Stomach (tissue), 9 donors: ENCODE measurements around the gene PHKB. TPM values are rescaled to one million over a fixed set of nuclear protein-coding genes. Genes with fewer than 3 reads are reported as not detected.

ENCODE experiments used
- DNase-seq, 2 donors: peaks; one replicate each; pipeline versions ENCODE4 v3.0.0 to v3.0.0-alpha.2; 2013 to 2019
- H3K27ac ChIP-seq, 5 donors: fragments of 200-600 bp in 4 of 5; sonication (generic) in 4 of 5; one replicate each; pipeline ENCODE4 v1.5.1; 2013 to 2019; ENCODE audit warnings: mild to moderate bottlenecking in 1 of 5, moderate library complexity in 1 of 5
- H3K27me3 ChIP-seq, 3 donors: fragments of 200-600 bp; sonication (generic); one replicate each; pipeline ENCODE4 v1.5.1; 2017 to 2019; ENCODE audit warnings: mixed run types in 1 of 3
- H3K36me3 ChIP-seq, 4 donors: fragments of 200-600 bp; sonication (generic); 1 replicate in 3 of 4; 2 replicates in 1 of 4; pipeline ENCODE4 v1.5.1; 2016 to 2019
- H3K4me1 ChIP-seq, 4 donors: fragments of 200-600 bp; sonication (generic); one replicate each; pipeline ENCODE4 v1.5.1; 2016 to 2019
- H3K4me3 ChIP-seq, 4 donors: fragments of 200-600 bp; sonication (generic) in 3 of 4; one replicate each; pipeline ENCODE4 v1.5.1; 2016 to 2019; ENCODE audit warnings: mild to moderate bottlenecking in 1 of 4
- H3K9me3 ChIP-seq, 4 donors: fragments of 200-600 bp; sonication (generic); one replicate each; pipeline ENCODE4 v1.5.1; 2016 to 2019
- EP300 ChIP-seq: sonication (generic); formaldehyde crosslinking; IDR thresholded peaks from one replicate; pipeline ENCODE4 v1.6.1; 2017; ENCODE audit warnings: antibody characterized with exemption
- POLR2A ChIP-seq, 4 donors: fragments of 450-650 bp; IDR thresholded peaks; one replicate each; pipeline ENCODE4 v1.6.1; 2016; ENCODE audit warnings: antibody characterized with exemption in 4 of 4, control low read depth in 2 of 4, mild to moderate bottlenecking in 1 of 4, moderate library complexity in 1 of 4
- POLR2AphosphoS5 ChIP-seq, 3 donors: sonication (generic); formaldehyde crosslinking; IDR thresholded peaks; one replicate each; pipeline ENCODE4 v1.6.1; 2016; ENCODE audit warnings: antibody characterized with exemption in 3 of 3
- WGBS, 5 donors: extraction: QIAGEN DNeasy Blood & Tissue Kit in 3 of 5; methylation state at CpG; one replicate each; pipeline versions ENCODE4 v1.1.5 to v1.1.7; 2013 to 2018; 5-methylcytosine and 5-hydroxymethylcytosine counted together
- intact Hi-C: fragments of 100-400 bp; cut with DNase I; formaldehyde crosslinking; loops from one replicate; pipeline ENCODE4 v1.15.1; 2023; ENCODE audit warnings: low total_unique reads
- polyA plus RNA-seq, 3 donors: library from polyadenylated mRNA; stranded (reverse); fragments of 200-250 nt; gene quantifications; one replicate each; pipeline ENCODE4 v1.2.3, GENCODE V29; 2013
- total RNA-seq, 5 donors: library from RNA; depleted of rRNA; stranded (reverse); fragments of >200 nt; gene quantifications; one replicate each; pipeline versions ENCODE4 v1.1.0 to v1.2.3, GENCODE V29; 2014 to 2016
- TF ChIP-seq, protein P1 (sequence below), 7 experiments: fragments of 450-650 bp in 4 of 7; fragments of 200-600 bp in 3 of 7; sonication (generic) in 3 of 7; IDR thresholded peaks; one replicate each; pipeline ENCODE4 v1.5.1; 2016 to 2019; ENCODE audit warnings: antibody characterized with exemption in 7 of 7, control low read depth in 2 of 7, mild to moderate bottlenecking in 1 of 7
- donor health status: healthy with polysubstance abuse.
- donor health status: Bipolar disorder and iron deficiency.
- donor health status: healthy.

The PHKB gene
- total and polyA plus RNA-seq, 8 donors, result 17.5 to 163 (median 51.6) TPM

DNA sequence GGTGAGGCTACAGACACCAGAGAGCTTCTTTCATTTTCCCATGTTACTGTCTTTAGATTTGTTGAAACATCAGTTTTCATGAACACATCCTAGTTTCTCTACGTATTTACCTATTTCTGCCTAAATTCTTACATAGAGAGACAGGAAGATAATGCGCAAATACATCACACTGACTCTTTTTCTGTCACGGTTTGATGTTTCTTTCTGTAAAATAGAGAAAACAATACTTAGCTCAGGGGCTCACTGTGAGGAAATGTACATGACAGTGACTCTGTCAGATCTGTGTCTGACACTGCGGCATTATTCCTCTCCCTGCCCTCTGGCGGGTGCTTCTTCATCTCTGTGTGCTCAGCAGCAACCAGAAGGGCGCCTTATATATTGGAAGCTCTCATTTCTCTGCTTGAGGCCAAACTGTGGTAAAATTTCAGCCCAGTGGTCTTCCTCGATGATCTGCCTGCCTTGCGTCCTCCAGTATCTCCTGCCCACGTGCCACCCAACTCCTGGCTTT lies 264.1 kb downstream of the PHKB start:
- Histone ChIP-seq H3K4me1 (peaks cover 0 to 10% (median 2%) of the 10 kb centered on the region in 4 donors), H3K27me3 (no peaks in the 10 kb centered on the region), H3K36me3 (no peaks in the 10 kb centered on the region), H3K4me3 (no peak overlapping the region), H3K9me3 (no peaks in the 10 kb centered on the region), H3K27ac (no peak overlapping the region)
- TF ChIP-seq POLR2A (IDR thresholded peaks at IDR 0.05) (no peak), POLR2AphosphoS5 (IDR thresholded peaks at IDR 0.05) (no peak), EP300 (no peak)
- TF ChIP-seq, protein P1, sequence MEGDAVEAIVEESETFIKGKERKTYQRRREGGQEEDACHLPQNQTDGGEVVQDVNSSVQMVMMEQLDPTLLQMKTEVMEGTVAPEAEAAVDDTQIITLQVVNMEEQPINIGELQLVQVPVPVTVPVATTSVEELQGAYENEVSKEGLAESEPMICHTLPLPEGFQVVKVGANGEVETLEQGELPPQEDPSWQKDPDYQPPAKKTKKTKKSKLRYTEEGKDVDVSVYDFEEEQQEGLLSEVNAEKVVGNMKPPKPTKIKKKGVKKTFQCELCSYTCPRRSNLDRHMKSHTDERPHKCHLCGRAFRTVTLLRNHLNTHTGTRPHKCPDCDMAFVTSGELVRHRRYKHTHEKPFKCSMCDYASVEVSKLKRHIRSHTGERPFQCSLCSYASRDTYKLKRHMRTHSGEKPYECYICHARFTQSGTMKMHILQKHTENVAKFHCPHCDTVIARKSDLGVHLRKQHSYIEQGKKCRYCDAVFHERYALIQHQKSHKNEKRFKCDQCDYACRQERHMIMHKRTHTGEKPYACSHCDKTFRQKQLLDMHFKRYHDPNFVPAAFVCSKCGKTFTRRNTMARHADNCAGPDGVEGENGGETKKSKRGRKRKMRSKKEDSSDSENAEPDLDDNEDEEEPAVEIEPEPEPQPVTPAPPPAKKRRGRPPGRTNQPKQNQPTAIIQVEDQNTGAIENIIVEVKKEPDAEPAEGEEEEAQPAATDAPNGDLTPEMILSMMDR (IDR thresholded peaks at IDR 0.05), result no peak
- WGBS, 5 donors, result 87 to 95% (median 88%) methylated on average over 9 of the region's 9 CpGs
- intact Hi-C loops, result no loop called here
- no peak for DNase-seq

DNA sequence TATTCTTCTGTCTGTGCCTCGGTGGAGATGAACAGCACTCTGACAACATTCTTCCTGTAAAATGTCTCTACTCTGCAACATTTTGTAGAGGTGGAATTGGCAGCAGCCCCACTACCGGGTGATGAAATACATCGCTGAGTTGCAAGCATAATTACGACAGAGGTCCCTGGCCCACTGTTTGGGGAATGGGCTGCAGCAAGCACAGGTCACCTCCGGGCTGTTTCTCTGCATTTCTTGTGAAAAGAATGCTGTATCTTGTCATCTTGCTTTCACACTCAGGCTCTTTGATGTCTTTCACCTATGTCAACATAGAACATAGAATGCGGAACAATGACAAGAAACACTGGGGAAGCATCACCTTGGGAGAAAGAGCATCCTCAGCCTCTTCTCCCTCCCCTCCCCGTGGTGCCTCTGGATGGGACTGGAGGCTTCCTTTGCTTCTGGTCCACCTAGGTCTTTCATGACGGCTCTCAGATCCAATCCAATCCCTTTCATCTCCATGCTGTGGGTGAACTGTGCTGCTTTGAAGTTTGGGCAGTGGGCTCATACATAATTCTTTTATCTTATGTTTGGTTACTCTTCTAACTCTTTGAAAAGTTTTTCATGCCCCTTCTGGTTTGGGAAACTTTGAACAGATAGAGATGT lies 265.0 kb downstream of the PHKB start:
- Histone ChIP-seq H3K9me3 (no peaks in the 10 kb centered on the region), H3K36me3 (no peaks in the 10 kb centered on the region), H3K27ac (no peak overlapping the region), H3K27me3 (no peaks in the 10 kb centered on the region), H3K4me3 (no peak overlapping the region), H3K4me1 (peaks cover 0 to 3% (median 1%) of the 10 kb centered on the region in 4 donors)
- TF ChIP-seq EP300, result no peak
- no peak for TF ChIP-seq POLR2AphosphoS5 (IDR thresholded peaks at IDR 0.05)
- no peak for TF ChIP-seq POLR2A (IDR thresholded peaks at IDR 0.05)
- TF ChIP-seq, protein P1 (IDR thresholded peaks at IDR 0.05), result no peak
- no peak for DNase-seq
- intact Hi-C loops, result no loop called here
- 74 to 83% (median 79%) methylated on average over 8 of the region's 8 CpGs for WGBS, 5 donors

DNA sequence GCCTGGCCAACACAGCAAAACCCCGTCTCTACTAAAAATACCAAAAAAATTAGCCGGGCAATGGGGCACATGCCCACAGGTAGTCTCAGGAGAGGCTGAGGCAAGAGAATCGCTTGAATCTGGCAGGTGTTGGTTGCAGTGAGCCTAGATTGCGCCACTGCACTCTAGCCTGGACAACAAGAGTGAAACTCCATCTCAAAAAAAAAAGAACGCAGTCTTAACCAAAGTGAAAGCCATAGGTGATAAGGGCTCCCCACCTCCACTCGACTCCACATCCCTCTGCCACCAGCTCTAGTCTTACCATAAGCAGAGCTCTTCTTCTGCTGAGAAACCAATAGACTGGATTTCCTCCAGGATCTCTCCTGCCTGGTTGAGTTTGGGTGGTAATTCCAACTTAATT lies 266.0 kb downstream of the PHKB start:
- Histone ChIP-seq H3K27me3 (no peaks in the 10 kb centered on the region), H3K9me3 (no peaks in the 10 kb centered on the region)

DNA sequence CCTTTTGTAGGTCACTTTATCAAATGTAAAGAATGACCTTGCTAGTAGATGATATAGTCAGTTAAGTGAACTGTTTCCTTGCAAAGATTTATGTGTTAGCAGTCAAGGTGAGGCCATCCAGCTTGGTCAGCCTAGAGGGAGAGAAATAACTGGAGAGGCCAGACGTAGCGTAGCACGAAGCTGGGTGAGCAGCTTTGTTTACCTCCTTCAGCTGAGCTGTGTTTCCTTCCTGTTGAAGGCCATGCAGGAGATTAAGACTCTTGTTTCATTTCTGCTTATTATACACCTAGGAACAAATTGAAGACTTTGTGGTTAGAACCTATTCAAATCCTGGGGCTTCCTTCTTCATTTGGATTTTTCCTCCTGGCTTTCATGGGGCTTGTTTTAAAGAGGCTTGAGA lies 267.1 kb downstream of the PHKB start:
- DNase-seq, result peak in 1 of 2 donors; percentile 49
- Histone ChIP-seq H3K9me3 (no peaks in the 10 kb centered on the region), H3K27ac (no peak overlapping the region), H3K36me3 (no peaks in the 10 kb centered on the region), H3K27me3 (no peaks in the 10 kb centered on the region), H3K4me3 (no peak overlapping the region), H3K4me1 (no peaks in the 10 kb centered on the region)
- 30 to 50% (median 42%) methylated on average over 3 of the region's 3 CpGs for WGBS, 5 donors
- intact Hi-C loops, result no loop called here
- TF ChIP-seq, protein P1 (IDR thresholded peaks at IDR 0.05), result no peak
- TF ChIP-seq POLR2A (IDR thresholded peaks at IDR 0.05), result no peak

More for the DNA sequence above, 266.0 kb downstream of the PHKB start:
- DNase-seq, result no peak
- WGBS, 5 donors, result 92 to 95% (median 93%) methylated on average over 6 of the region's 6 CpGs
- no peak overlapping the region for H3K4me3 ChIP-seq
- intact Hi-C loops, result no loop called here
- H3K4me1 ChIP-seq, result no peaks in the 10 kb centered on the region
- H3K27ac ChIP-seq, result no peak overlapping the region
- no peaks in the 10 kb centered on the region for H3K36me3 ChIP-seq
- TF ChIP-seq POLR2AphosphoS5 (IDR thresholded peaks at IDR 0.05) (no peak), EP300 (no peak), POLR2A (IDR thresholded peaks at IDR 0.05) (no peak)
- TF ChIP-seq, protein P1 (IDR thresholded peaks at IDR 0.05), result no peak
